H9 (cell line): ENCODE measurements around the gene ADGRG7. TPM values are rescaled to one million over a fixed set of nuclear protein-coding genes. Genes with fewer than 3 reads are reported as not detected.

Experiments used
- DNase-seq: peaks from one replicate; pipeline ENCODE4 v3.0.0-alpha.2; 2017
- H2AFZ ChIP-seq: one replicate; pipeline ENCODE4 v1.6.1; 2013; ENCODE audit warnings: mild to moderate bottlenecking, low read length, control low read depth, moderate library complexity
- H2AK5ac ChIP-seq: 2 replicates; pipeline ENCODE4 v1.6.1; 2013; ENCODE audit warnings: low read length, control low read depth, mixed read lengths; ENCODE audit not compliant: insufficient read length
- H2BK120ac ChIP-seq: one replicate; pipeline ENCODE4 v1.6.1; 2013; ENCODE audit warnings: low read depth, mild to moderate bottlenecking, low read length, control low read depth, inconsistent platforms; ENCODE audit not compliant: poor library complexity, severe bottlenecking
- H2BK12ac ChIP-seq: 2 replicates; pipeline ENCODE4 v1.6.1; 2013; ENCODE audit warnings: low read length, control low read depth, mixed read lengths, low read depth; ENCODE audit not compliant: insufficient read length
- H2BK15ac ChIP-seq: 2 replicates; pipeline ENCODE4 v1.6.1; 2013; ENCODE audit warnings: low read depth, low read length, control low read depth
- H2BK20ac ChIP-seq: one replicate; pipeline ENCODE4 v1.6.1; 2013; ENCODE audit warnings: low read depth, mild to moderate bottlenecking, low read length, control low read depth, inconsistent platforms; ENCODE audit not compliant: poor library complexity, severe bottlenecking
- H2BK5ac ChIP-seq: 2 replicates; pipeline ENCODE4 v1.6.1; 2013; ENCODE audit warnings: low read length, control low read depth, mixed read lengths; ENCODE audit not compliant: insufficient read length
- H3K14ac ChIP-seq: 2 replicates; pipeline ENCODE4 v1.6.1; 2013; ENCODE audit warnings: low read length, control low read depth; ENCODE audit not compliant: insufficient read depth
- H3K18ac ChIP-seq: 2 replicates; pipeline ENCODE4 v1.6.1; 2013; ENCODE audit warnings: low read depth, mild to moderate bottlenecking, mixed read lengths, low read length, control low read depth; ENCODE audit not compliant: insufficient read length
- H3K23ac ChIP-seq: 2 replicates; pipeline ENCODE4 v1.6.1; 2013; ENCODE audit warnings: low read length, control low read depth, mixed read lengths, low read depth; ENCODE audit not compliant: insufficient read length
- H3K23me2 ChIP-seq: 2 replicates; pipeline ENCODE4 v1.6.1; 2013; ENCODE audit warnings: low read depth, mild to moderate bottlenecking, mixed read lengths, low read length, control low read depth; ENCODE audit not compliant: insufficient read length, poor library complexity, severe bottlenecking
- H3K27ac ChIP-seq: 2 replicates; pipeline ENCODE4 v1.5.1; 2013; ENCODE audit warnings: low read length, control low read depth, mixed read lengths, low read depth; ENCODE audit not compliant: insufficient read length
- H3K27me3 ChIP-seq: 2 replicates; pipeline ENCODE4 v1.6.1; 2013; ENCODE audit warnings: low read length, control low read depth, inconsistent platforms; ENCODE audit not compliant: insufficient read depth
- H3K4ac ChIP-seq: 2 replicates; pipeline ENCODE4 v1.6.1; 2013; ENCODE audit warnings: low read depth, mild to moderate bottlenecking, control low read depth, inconsistent platforms, low read length, moderate library complexity
- H3K4me1 ChIP-seq: 2 replicates; pipeline ENCODE4 v1.6.1; 2013; ENCODE audit warnings: low read length, control low read depth, inconsistent platforms; ENCODE audit not compliant: insufficient read depth
- H3K4me2 ChIP-seq: 2 replicates; pipeline ENCODE4 v1.6.1; 2013; ENCODE audit warnings: low read length, control low read depth, mixed read lengths; ENCODE audit not compliant: insufficient read length, insufficient read depth
- H3K56ac ChIP-seq: 2 replicates; pipeline ENCODE4 v1.6.1; 2013; ENCODE audit warnings: low read depth, mild to moderate bottlenecking, mixed read lengths, low read length, control low read depth; ENCODE audit not compliant: insufficient read length
- H3K79me1 ChIP-seq: 2 replicates; pipeline ENCODE4 v1.6.1; 2013; ENCODE audit warnings: low read depth, mild to moderate bottlenecking, moderate library complexity, low read length, control low read depth, inconsistent platforms; ENCODE audit not compliant: insufficient read depth, poor library complexity, severe bottlenecking
- H3K79me2 ChIP-seq: 2 replicates; pipeline ENCODE4 v1.6.1; 2013; ENCODE audit warnings: low read length, control low read depth, inconsistent platforms; ENCODE audit not compliant: insufficient read depth
- H3K9ac ChIP-seq: 2 replicates; pipeline ENCODE4 v1.6.1; 2013; ENCODE audit warnings: low read length, control low read depth, mixed read lengths; ENCODE audit not compliant: insufficient read length; ENCODE audit errors: extremely low read depth
- H3K9me3 ChIP-seq: one replicate; pipeline ENCODE4 v1.6.1; 2013; ENCODE audit warnings: low read depth, low read length, inconsistent platforms; ENCODE audit not compliant: control insufficient read depth
- H3T11ph ChIP-seq: one replicate; pipeline ENCODE4 v1.6.1; 2013; ENCODE audit warnings: mild to moderate bottlenecking, low read length, control low read depth, inconsistent platforms
- H4K20me1 ChIP-seq: one replicate; pipeline ENCODE4 v1.6.1; 2013; ENCODE audit not compliant: control insufficient read depth, insufficient read length, insufficient read depth
- H4K5ac ChIP-seq: 2 replicates; pipeline ENCODE4 v1.6.1; 2013; ENCODE audit warnings: low read depth, mild to moderate bottlenecking, mixed read lengths, low read length, control low read depth; ENCODE audit not compliant: insufficient read length
- H4K8ac ChIP-seq: replicated peaks from 2 replicates; pipeline ENCODE4 v1.6.1; 2013; ENCODE audit warnings: low read length, control low read depth, mixed read lengths, low read depth; ENCODE audit not compliant: insufficient read length
- H4K91ac ChIP-seq: 2 replicates; pipeline ENCODE4 v1.6.1; 2013; ENCODE audit warnings: low read depth, mild to moderate bottlenecking, moderate library complexity, mixed read lengths, low read length, control low read depth; ENCODE audit not compliant: insufficient read length
- H3K27ac Mint-ChIP-seq, 3 experiments: 2 replicates in 2 of 3; 3 replicates in 1 of 3; pipeline ENCODE4 v1.8.0; 2020 to 2021; ENCODE audit warnings: mixed read lengths in 3 of 3, mild to moderate bottlenecking in 1 of 3, moderate library complexity in 1 of 3
- H3K27me3 Mint-ChIP-seq: 2 replicates; pipeline ENCODE4 v1.8.0; 2021; ENCODE audit warnings: low read depth, mild to moderate bottlenecking, moderate library complexity, mixed read lengths
- H3K36me3 Mint-ChIP-seq, 3 experiments: 2 replicates in 2 of 3; 3 replicates in 1 of 3; pipeline ENCODE4 v1.8.0; 2020 to 2021; ENCODE audit warnings: low read depth in 3 of 3, mixed read lengths in 3 of 3; ENCODE audit not compliant: insufficient read depth in 1 of 3
- H3K4me1 Mint-ChIP-seq, 2 experiments: 2 replicates each; pipeline ENCODE4 v1.8.0; 2020; ENCODE audit warnings: mixed read lengths in 2 of 2
- H3K4me3 Mint-ChIP-seq, 2 experiments: 2 replicates in 1 of 2; 3 replicates in 1 of 2; pipeline ENCODE4 v1.8.0; 2020 to 2021; ENCODE audit warnings: mild to moderate bottlenecking in 2 of 2, mixed read lengths in 2 of 2, moderate library complexity in 1 of 2
- H3K9me3 Mint-ChIP-seq, 2 experiments: 2 replicates in 1 of 2; 3 replicates in 1 of 2; pipeline ENCODE4 v1.8.0; 2020; ENCODE audit warnings: mild to moderate bottlenecking in 2 of 2, mixed read lengths in 2 of 2, moderate library complexity in 1 of 2
- WGBS: extraction: QIAGEN DNeasy Blood & Tissue Kit; methylation state at CpG from one replicate; pipeline ENCODE4 v1.1.7; 2013; ENCODE audit warnings: missing lambda C conversion rate, low lambda C conversion rate, mixed read lengths; ENCODE audit not compliant: insufficient read length; ENCODE audit errors: extremely low coverage; 5-methylcytosine and 5-hydroxymethylcytosine counted together
- total RNA-seq: library from RNA; stranded (reverse); gene quantifications from 2 replicates; pipeline ENCODE4 v1.2.1, GENCODE V29; 2021
- TF ChIP-seq, protein P1 (sequence below): fragments of 200-600 bp; sonication (generic); conservative IDR thresholded peaks from 3 replicates; pipeline ENCODE4 v1.8.0; 2021; ENCODE audit warnings: antibody characterized with exemption, mild to moderate bottlenecking

Gene ADGRG7
- total RNA-seq, 1 experiment from 2014 or later = not detected

DNA sequence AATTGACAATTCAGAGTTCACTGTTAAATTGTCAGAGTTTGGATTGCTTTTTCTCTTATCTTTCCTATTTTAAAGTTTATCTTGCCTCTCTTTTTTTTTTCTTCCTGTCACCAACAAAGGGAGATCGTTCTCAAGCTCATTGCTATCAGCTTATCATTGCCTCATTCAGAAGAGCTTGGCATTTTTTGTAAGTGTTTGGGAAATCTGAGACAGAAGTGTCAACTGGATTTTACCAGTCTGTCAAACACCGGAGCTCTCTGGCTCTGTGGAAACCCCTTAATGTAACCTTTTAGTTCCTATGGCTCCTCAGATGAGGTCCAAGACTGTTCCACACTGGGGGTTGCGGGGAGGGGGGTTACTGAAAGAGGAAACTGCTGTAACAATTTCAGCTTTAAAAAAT, 89.3 kb downstream of the ADGRG7 start:
- H2BK120ac ChIP-seq = no peak overlapping the region
- no peaks in the 10 kb centered on the region for H3K23me2 ChIP-seq
- Mint-ChIP-seq H3K27me3 (peaks cover 50% of the 10 kb centered on the region), H3K27ac (no peak overlapping the region), H3K9me3 (no peaks in the 10 kb centered on the region; a peak in 1 of 5 replicates), H3K36me3 (no peaks in the 10 kb centered on the region), H3K4me3 (no peak overlapping the region), H3K4me1 (no peaks in the 10 kb centered on the region)
- DNase-seq = no peak
- no peak overlapping the region for H3K27ac ChIP-seq
- no peak overlapping the region for H2BK12ac ChIP-seq
- no peaks in the 10 kb centered on the region for H3K4me1 ChIP-seq
- H3K14ac ChIP-seq = no peak overlapping the region
- no peaks in the 10 kb centered on the region for H3K27me3 ChIP-seq
- no peak overlapping the region for H2AK5ac ChIP-seq
- no peak overlapping the region for H3K4ac ChIP-seq
- no peak overlapping the region for H3K9ac ChIP-seq
- no CpG with 5 or more reads among the region's 3 CpGs for WGBS
- H3K79me2 ChIP-seq = no peaks in the 10 kb centered on the region
- H2BK20ac ChIP-seq = no peak overlapping the region
- no peak overlapping the region for H3T11ph ChIP-seq
- H2AFZ ChIP-seq = no peak overlapping the region
- no peak overlapping the region for H3K4me2 ChIP-seq
- no peak overlapping the region for H4K91ac ChIP-seq
- no peak overlapping the region for H4K5ac ChIP-seq
- no peak overlapping the region for H3K18ac ChIP-seq
- H4K20me1 ChIP-seq = no peaks in the 10 kb centered on the region
- no peak overlapping the region for H3K56ac ChIP-seq
- no peaks in the 10 kb centered on the region for H3K79me1 ChIP-seq
- H3K23ac ChIP-seq = no peak overlapping the region
- TF ChIP-seq, protein P1, sequence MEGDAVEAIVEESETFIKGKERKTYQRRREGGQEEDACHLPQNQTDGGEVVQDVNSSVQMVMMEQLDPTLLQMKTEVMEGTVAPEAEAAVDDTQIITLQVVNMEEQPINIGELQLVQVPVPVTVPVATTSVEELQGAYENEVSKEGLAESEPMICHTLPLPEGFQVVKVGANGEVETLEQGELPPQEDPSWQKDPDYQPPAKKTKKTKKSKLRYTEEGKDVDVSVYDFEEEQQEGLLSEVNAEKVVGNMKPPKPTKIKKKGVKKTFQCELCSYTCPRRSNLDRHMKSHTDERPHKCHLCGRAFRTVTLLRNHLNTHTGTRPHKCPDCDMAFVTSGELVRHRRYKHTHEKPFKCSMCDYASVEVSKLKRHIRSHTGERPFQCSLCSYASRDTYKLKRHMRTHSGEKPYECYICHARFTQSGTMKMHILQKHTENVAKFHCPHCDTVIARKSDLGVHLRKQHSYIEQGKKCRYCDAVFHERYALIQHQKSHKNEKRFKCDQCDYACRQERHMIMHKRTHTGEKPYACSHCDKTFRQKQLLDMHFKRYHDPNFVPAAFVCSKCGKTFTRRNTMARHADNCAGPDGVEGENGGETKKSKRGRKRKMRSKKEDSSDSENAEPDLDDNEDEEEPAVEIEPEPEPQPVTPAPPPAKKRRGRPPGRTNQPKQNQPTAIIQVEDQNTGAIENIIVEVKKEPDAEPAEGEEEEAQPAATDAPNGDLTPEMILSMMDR = no peak
- no peak overlapping the region for H4K8ac ChIP-seq
- H2BK5ac ChIP-seq = no peak overlapping the region
- H3K9me3 ChIP-seq = no peaks in the 10 kb centered on the region
- H2BK15ac ChIP-seq = no peak overlapping the region
